ENCODE data around the gene SOD3. TPM values are rescaled to one million over a fixed set of nuclear protein-coding genes. Genes with fewer than 3 reads are reported as not detected.

Gene SOD3
- total RNA-seq, 1 donor from 2014 or later: 8.6 TPM

DNA sequence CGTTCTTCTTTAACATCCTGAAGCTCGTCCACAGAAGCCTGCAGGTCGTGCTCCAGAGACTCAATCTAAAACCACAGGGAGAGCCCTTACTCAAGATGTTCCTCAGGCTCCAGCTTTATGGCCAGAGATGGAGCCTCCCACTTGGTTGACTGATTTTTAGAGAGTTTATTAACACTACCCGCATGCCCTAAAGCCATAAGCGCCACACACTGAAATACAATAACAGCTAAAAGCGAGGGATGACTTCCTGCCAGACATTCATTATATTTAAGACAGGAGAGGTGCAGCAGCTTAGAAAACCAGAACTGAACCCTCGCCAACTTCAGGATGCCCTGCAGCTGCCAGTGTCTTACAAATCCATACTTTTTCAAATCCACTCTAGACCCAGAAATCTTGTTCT, 42.0 kb downstream of the SOD3 start:
- H3K4me3 Mint-ChIP-seq (ENCODE audit: unreplicated experiment): no peak overlapping the region
- H3K9me3 Mint-ChIP-seq (ENCODE audit: unreplicated experiment): no peaks in the 10 kb centered on the region
- H3K27ac Mint-ChIP-seq (ENCODE audit: unreplicated experiment): no peak overlapping the region
- no peaks in the 10 kb centered on the region for H3K79me2 ChIP-seq (ENCODE audit: insufficient read depth, low read length)
- H3K36me3 ChIP-seq (ENCODE audit: insufficient read depth, low read length): no peaks in the 10 kb centered on the region
- peaks cover 20% of the 10 kb centered on the region for H3K36me3 Mint-ChIP-seq (ENCODE audit: low read depth, unreplicated experiment)
- no peak for DNase-seq (ENCODE audit: low read depth)
- H3K4me1 Mint-ChIP-seq (ENCODE audit: low read depth, unreplicated experiment): no peaks in the 10 kb centered on the region
- H3K4me1 ChIP-seq (ENCODE audit: insufficient read depth, low read length): no peaks in the 10 kb centered on the region
- no peaks in the 10 kb centered on the region for H3K27me3 Mint-ChIP-seq (ENCODE audit: low read depth, unreplicated experiment)
- H3K9ac ChIP-seq (ENCODE audit: low read length): no peak overlapping the region
- H3K27me3 ChIP-seq (ENCODE audit: insufficient read depth, low read length): no peaks in the 10 kb centered on the region
- TF ChIP-seq EZH2 (IDR thresholded peaks at IDR 0.05; ENCODE audit: insufficient read depth, low read length): no peak
- TF ChIP-seq, protein P1, sequence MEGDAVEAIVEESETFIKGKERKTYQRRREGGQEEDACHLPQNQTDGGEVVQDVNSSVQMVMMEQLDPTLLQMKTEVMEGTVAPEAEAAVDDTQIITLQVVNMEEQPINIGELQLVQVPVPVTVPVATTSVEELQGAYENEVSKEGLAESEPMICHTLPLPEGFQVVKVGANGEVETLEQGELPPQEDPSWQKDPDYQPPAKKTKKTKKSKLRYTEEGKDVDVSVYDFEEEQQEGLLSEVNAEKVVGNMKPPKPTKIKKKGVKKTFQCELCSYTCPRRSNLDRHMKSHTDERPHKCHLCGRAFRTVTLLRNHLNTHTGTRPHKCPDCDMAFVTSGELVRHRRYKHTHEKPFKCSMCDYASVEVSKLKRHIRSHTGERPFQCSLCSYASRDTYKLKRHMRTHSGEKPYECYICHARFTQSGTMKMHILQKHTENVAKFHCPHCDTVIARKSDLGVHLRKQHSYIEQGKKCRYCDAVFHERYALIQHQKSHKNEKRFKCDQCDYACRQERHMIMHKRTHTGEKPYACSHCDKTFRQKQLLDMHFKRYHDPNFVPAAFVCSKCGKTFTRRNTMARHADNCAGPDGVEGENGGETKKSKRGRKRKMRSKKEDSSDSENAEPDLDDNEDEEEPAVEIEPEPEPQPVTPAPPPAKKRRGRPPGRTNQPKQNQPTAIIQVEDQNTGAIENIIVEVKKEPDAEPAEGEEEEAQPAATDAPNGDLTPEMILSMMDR (IDR thresholded peaks at IDR 0.05; ENCODE audit: insufficient read depth, low read depth, low read length): no peak
- no peaks in the 10 kb centered on the region for H3K9me3 ChIP-seq (ENCODE audit: insufficient read depth, low read depth, low read length)
- no peak overlapping the region for H3K4me3 ChIP-seq (ENCODE audit: insufficient read depth, low read depth, low read length)
- no peak overlapping the region for H3K4me2 ChIP-seq (ENCODE audit: low read length)
- no peak overlapping the region for H3K27ac ChIP-seq (ENCODE audit: low read depth, low read length)
- FAIRE-seq: no peak
- no peak overlapping the region for H2AFZ ChIP-seq (ENCODE audit: low read depth, low read length)
- no peaks in the 10 kb centered on the region for H4K20me1 ChIP-seq (ENCODE audit: insufficient read depth, low read length)

DNA sequence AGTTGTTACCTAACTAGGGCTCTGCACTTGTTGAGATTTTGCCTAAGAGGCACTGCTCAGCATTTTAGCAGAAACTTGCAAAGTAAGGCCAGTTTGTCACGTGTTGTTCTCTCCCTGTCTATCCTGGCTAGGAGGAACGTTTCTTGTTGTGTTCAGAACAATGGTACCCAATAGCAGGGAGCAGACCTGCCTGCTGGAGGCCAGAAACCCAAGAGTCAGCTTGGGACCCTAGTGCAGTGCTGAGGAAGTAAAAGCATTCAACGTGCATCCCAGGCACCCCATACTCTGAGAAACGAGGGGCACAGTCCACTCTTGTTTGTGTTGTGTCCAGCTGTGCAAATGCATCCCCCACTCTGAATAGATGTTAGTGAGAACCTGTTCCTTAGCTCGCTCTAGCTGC, 42.4 kb downstream of the SOD3 start:
- Histone ChIP-seq H3K9ac (ENCODE audit: low read length) (no peak overlapping the region), H3K4me2 (ENCODE audit: low read length) (no peak overlapping the region), H3K27ac (ENCODE audit: low read depth, low read length) (no peak overlapping the region), H4K20me1 (ENCODE audit: insufficient read depth, low read length) (no peaks in the 10 kb centered on the region), H3K36me3 (ENCODE audit: insufficient read depth, low read length) (no peaks in the 10 kb centered on the region), H3K79me2 (ENCODE audit: insufficient read depth, low read length) (no peaks in the 10 kb centered on the region), H3K27me3 (ENCODE audit: insufficient read depth, low read length) (no peaks in the 10 kb centered on the region), H3K9me3 (ENCODE audit: insufficient read depth, low read depth, low read length) (no peaks in the 10 kb centered on the region), H3K4me1 (ENCODE audit: insufficient read depth, low read length) (no peaks in the 10 kb centered on the region), H3K4me3 (ENCODE audit: insufficient read depth, low read depth, low read length) (no peak overlapping the region), H2AFZ (ENCODE audit: low read depth, low read length) (no peak overlapping the region)
- no peak for DNase-seq (ENCODE audit: low read depth)
- TF ChIP-seq, protein P1 (IDR thresholded peaks at IDR 0.05; ENCODE audit: insufficient read depth, low read depth, low read length): no peak
- no peak for TF ChIP-seq EZH2 (IDR thresholded peaks at IDR 0.05; ENCODE audit: insufficient read depth, low read length)
- peaks cover 20% of the 10 kb centered on the region for H3K36me3 Mint-ChIP-seq (ENCODE audit: low read depth, unreplicated experiment)
- H3K4me3 Mint-ChIP-seq (ENCODE audit: unreplicated experiment): no peak overlapping the region
- no peaks in the 10 kb centered on the region for H3K9me3 Mint-ChIP-seq (ENCODE audit: unreplicated experiment)
- H3K27ac Mint-ChIP-seq (ENCODE audit: unreplicated experiment): no peak overlapping the region
- H3K4me1 Mint-ChIP-seq (ENCODE audit: low read depth, unreplicated experiment): no peaks in the 10 kb centered on the region
- H3K27me3 Mint-ChIP-seq (ENCODE audit: low read depth, unreplicated experiment): no peaks in the 10 kb centered on the region
- FAIRE-seq: no peak

DNA sequence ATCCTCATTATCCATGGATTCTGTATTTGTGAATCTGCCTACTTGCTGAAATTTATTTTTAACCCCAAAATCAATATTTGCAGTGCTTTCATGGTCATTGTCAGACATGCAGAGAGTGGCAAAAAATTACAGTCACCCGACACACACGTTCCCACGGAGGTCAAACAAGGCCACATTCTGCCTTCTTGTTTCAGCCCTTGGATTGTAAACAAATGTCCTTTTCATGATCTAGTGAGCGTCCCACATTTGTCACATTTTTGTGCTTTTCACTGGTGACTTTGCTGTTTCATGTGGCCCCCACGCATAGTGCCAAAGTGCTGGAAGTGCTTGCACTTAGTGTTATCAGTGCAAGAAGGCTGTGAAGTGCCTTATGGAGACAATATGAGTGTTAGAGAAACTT, 45.0 kb downstream of the SOD3 start:
- Mint-ChIP-seq H3K4me3 (ENCODE audit: unreplicated experiment) (no peak overlapping the region), H3K27ac (ENCODE audit: unreplicated experiment) (no peak overlapping the region), H3K9me3 (ENCODE audit: unreplicated experiment) (no peaks in the 10 kb centered on the region), H3K36me3 (ENCODE audit: low read depth, unreplicated experiment) (peaks cover 20% of the 10 kb centered on the region), H3K27me3 (ENCODE audit: low read depth, unreplicated experiment) (no peaks in the 10 kb centered on the region), H3K4me1 (ENCODE audit: low read depth, unreplicated experiment) (no peaks in the 10 kb centered on the region)
- FAIRE-seq: no peak
- TF ChIP-seq, protein P1 (IDR thresholded peaks at IDR 0.05; ENCODE audit: insufficient read depth, low read depth, low read length): no peak
- TF ChIP-seq EZH2 (IDR thresholded peaks at IDR 0.05; ENCODE audit: insufficient read depth, low read length): no peak
- H3K27me3 ChIP-seq (ENCODE audit: insufficient read depth, low read length): no peaks in the 10 kb centered on the region
- H3K9me3 ChIP-seq (ENCODE audit: insufficient read depth, low read depth, low read length): no peaks in the 10 kb centered on the region
- DNase-seq (ENCODE audit: low read depth): no peak
- H4K20me1 ChIP-seq (ENCODE audit: insufficient read depth, low read length): no peaks in the 10 kb centered on the region
- H3K4me2 ChIP-seq (ENCODE audit: low read length): no peak overlapping the region
- no peak overlapping the region for H3K27ac ChIP-seq (ENCODE audit: low read depth, low read length)
- H3K79me2 ChIP-seq (ENCODE audit: insufficient read depth, low read length): no peaks in the 10 kb centered on the region
- no peaks in the 10 kb centered on the region for H3K4me1 ChIP-seq (ENCODE audit: insufficient read depth, low read length)
- H3K36me3 ChIP-seq (ENCODE audit: insufficient read depth, low read length): no peaks in the 10 kb centered on the region
- no peak overlapping the region for H3K9ac ChIP-seq (ENCODE audit: low read length)
- H2AFZ ChIP-seq (ENCODE audit: low read depth, low read length): no peak overlapping the region
- H3K4me3 ChIP-seq (ENCODE audit: insufficient read depth, low read depth, low read length): no peak overlapping the region

All from astrocyte (in vitro differentiated cells and primary cell).